Peyer's patch (tissue), 4 donors: ENCODE data around the gene CUBN.

Experiments used
- POLR2A ChIP-seq, 2 donors: fragments of 450-650 bp; IDR thresholded peaks; one replicate each; pipeline ENCODE4 v1.5.1; 2017; ENCODE audit warnings: antibody characterized with exemption in 2 of 2, mild to moderate bottlenecking in 2 of 2, moderate library complexity in 2 of 2
- TF ChIP-seq, protein P1 (sequence below), 6 experiments: fragments of 450-650 bp in 4 of 6; fragments of 200-600 bp in 2 of 6; sonication (generic) in 1 of 6; IDR thresholded peaks; one replicate each; pipeline ENCODE4 v1.5.1; 2017 to 2019; ENCODE audit warnings: antibody characterized with exemption in 6 of 6, mild to moderate bottlenecking in 3 of 6, moderate library complexity in 1 of 6

DNA sequence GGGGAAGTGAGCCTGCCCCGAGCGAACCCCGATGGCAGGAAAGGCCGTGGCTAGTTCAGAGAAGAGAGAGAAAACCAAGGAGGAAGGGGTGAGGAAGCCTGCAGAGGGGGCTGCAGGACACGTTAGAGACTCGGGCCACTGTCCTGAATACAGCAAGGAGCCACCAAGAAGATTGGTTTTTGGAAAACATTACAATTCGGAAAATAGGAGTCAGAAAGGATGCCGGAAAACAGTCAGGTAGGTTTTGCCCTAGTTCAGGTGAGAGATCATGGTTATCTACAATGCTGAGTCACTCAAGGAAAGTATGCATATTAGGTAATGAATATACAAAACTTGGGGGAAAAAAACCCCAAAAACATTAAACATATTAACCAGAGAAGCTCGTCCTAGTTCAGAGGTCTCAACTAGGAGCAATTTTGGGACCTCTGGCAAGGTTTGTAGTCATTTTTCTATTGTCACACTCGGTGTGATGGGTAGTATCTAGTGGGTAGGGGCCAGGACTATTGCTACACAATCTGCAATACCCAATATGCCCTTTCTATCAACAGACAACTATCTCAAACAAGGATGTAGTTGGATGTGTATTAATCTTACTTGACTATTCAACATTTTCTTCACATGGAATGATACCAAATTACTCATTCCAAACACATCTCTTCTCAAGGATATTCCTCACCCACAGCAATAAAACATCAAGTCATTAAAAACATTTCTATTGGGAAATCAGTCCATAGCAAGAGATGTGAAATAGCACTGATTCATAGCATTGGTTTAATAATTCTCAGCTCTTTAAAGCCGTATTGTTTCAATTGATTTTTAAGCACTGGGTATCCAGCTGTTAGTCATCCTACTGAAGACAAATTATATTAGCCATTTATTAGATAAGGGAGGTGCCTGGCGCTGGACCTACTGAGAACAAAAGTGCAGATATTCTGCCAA lies 238.0 kb downstream of the CUBN start:
- TF ChIP-seq, protein P1, sequence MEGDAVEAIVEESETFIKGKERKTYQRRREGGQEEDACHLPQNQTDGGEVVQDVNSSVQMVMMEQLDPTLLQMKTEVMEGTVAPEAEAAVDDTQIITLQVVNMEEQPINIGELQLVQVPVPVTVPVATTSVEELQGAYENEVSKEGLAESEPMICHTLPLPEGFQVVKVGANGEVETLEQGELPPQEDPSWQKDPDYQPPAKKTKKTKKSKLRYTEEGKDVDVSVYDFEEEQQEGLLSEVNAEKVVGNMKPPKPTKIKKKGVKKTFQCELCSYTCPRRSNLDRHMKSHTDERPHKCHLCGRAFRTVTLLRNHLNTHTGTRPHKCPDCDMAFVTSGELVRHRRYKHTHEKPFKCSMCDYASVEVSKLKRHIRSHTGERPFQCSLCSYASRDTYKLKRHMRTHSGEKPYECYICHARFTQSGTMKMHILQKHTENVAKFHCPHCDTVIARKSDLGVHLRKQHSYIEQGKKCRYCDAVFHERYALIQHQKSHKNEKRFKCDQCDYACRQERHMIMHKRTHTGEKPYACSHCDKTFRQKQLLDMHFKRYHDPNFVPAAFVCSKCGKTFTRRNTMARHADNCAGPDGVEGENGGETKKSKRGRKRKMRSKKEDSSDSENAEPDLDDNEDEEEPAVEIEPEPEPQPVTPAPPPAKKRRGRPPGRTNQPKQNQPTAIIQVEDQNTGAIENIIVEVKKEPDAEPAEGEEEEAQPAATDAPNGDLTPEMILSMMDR (IDR thresholded peaks at IDR 0.05), result peak in 4 of 6 experiments; percentile 26 to 43 (median 40)
- TF ChIP-seq POLR2A (IDR thresholded peaks at IDR 0.05), result peak in 1 of 2 donors; percentile 22
